HG02852 (cell line): ENCODE measurements around the gene SARDH.
"Not testable (repeated sequence)": the region's sequence is repeated elsewhere in the genome, so short reads cannot be mapped to it uniquely, and the experiment has no call there.

ENCODE experiments used
- ATAC-seq: cut with Tn5 transposase; IDR thresholded peaks from one replicate; pipeline ENCODE4 v1.9.1; 2021; ENCODE audit warnings: mild to moderate bottlenecking, moderate library complexity; ENCODE audit not compliant: unreplicated experiment

SARDH gene

GRCh38 chr9:133635533-133636531 lies 102.3 kb downstream of the SARDH start, which contains the start of gene DBH:
Gene DBH (plus strand): TSS chr9:133636363. CDS start chr9:133636372, 9 bp downstream.
- no peak for ATAC-seq

GRCh38 chr9:133635098-133635497 lies 103.1 kb downstream of the SARDH start:
- ATAC-seq: no peak

DNA sequence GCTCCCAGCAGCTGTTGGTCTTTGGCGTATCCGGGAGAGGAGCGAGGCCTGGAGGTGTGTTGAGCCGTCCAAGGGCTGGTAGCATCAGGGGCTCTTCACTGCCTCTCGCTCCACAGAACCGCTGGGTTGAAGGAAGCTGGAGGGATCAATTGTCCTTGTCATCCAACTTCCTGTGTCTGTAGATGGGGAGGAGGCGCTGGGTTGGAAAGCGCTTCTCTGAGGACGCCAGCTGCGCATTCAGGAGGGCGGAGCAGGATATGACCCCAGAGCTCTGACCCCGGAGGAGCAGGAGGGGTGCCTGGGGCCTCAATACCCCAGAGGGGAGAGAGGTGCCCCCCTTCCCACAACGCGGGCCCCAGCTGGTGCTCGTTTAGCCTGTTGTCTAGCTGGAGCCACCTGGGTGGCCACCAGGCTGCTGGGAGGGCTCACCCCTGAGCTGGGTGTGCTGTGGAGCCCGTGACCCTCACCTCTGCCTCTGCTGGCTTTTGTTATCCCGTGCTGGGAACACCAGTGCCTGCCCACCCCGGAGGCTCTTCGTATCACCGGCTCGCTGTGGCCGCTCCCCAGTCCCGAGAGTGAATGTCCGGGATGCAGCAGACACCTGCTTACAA lies 104.0 kb downstream of the SARDH start:
- no peak for ATAC-seq

DNA sequence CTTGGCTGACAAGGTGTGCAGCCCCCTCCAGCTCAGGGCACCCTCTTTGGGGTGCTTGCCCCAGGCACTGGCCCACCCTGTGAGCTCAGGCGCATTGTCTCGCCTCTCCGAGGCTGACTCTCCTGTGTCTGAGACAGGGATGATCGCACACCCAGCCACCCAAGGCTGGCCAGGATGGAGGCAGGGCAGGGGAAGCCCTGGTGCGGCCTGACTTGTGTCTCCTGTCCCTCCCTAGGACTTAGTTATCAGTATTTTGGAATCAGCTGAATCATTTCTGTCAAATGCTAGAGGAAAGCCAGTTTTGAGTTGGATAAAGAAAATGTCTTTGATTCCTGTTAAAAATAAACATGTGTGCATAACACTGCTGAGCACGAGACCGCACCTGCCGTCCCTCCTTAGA lies 104.5 kb downstream of the SARDH start:
- ATAC-seq: no peak

- ATAC-seq: no peak
Observed at GRCh38 chr9:133632806-133633680, 105.1 kb downstream of the SARDH start.

GRCh38 chr9:133631111-133631510 lies 107.0 kb downstream of the SARDH start:
- ATAC-seq: no peak

DNA sequence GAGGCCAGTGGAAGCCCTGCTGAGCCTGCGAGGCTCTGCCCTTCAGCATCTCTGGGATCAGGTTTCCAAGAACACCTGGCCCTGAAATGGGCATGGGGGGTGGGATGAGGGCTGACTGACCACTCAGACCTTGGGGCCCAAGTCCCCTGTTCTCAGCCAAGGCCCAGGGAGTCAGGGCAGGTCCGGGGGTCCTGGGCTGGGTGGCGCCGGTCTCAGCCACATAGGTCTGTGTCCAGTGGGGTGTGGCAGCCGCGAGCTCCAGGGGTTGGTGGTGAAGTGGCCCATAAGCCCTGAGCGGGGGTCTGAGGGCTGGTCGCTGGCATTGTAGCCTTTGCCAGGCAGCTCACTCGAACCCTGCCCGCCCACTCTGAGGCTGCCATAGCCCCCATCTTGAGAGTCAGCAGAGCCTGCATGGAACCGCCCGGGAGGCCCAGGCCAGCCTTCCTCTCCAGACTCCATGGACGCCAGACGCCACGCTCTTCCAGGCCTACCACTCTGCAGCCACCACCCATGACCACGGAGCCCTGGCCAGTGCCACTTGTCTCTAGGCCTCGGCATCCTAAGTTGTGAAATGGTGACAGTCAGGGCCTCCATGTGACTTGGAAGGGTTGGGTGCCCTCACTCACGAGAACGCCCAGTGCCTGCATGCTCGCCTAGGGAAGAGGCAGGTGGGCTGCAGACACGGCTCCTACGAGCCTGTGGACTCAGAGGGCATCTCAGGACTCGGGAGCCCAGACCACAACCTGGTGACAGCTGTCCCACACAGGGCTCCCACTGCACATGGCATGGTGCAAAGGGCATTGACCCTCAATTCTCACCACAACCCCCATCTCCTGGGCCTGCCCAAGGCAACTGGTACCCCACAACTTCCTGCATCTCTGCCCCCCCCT lies 108.7 kb downstream of the SARDH start:
- ATAC-seq: no peak

- ATAC-seq: no peak
Observed at GRCh38 chr9:133628766-133629165, 109.4 kb downstream of the SARDH start.

DNA sequence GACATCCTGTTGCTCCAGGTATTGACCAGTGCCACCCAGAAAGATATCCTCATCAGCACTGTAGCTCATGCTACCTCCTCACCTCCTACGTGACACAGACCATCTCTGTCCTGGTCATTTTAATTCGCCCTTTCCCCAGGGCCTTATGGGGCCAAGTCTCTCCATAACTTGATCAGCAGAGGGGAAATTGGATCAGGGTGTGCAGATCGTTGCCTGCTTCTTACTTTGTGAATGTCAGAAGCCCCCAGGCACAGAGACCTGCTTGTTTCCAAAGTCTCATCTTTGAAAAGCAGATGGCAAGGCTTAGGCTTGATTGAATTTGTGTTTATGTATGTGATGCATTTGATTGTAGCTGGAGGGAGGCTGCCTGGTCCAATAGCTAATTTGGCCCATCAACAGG lies 110.8 kb downstream of the SARDH start:
- no peak for ATAC-seq

DNA sequence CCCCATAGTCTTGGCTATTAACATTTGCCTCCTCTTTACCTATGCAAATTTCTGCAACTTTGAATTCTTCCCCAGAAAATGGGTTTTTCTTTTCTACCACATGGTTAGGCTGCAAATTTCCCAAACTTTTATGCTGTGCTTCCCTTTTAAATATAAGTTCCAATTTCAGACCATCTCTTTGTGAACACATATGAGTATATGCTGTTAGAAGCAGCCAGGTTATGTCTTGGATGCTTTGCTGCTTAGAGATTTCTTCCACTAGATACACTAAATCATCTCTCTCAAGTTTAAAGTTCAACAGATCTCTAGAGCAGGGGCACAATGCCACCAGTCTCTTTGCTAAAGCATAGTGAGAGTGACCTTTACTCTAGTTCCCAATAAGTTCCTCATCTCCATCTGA lies 112.1 kb downstream of the SARDH start:
- not testable (repeated sequence) for ATAC-seq

GRCh38 chr9:133622555-133622954 lies 115.6 kb downstream of the SARDH start:
- ATAC-seq: no peak

- no peak for ATAC-seq
Observed at GRCh38 chr9:133621725-133622267, 116.4 kb downstream of the SARDH start.

GRCh38 chr9:133619791-133620190 lies 118.4 kb downstream of the SARDH start:
- ATAC-seq: no peak

DNA sequence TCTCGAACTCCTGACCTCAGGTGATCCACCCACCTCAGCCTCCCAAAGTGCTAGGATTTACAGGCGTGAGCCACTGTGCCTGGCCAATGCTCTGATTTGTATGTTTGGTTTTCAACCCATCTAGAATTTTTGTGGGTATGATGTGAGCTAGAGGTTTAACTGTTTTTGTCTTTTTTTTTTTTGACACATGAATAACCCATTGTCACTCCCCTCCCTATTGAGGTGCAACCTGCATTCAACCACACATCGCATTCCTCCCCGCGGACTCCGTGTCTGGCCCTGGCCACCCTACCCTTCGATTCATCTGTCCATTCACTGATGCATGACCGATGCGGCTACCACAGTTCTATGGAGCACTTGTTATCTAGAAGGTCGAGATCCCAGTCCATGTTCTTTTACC lies 119.4 kb downstream of the SARDH start:
- ATAC-seq: no peak

DNA sequence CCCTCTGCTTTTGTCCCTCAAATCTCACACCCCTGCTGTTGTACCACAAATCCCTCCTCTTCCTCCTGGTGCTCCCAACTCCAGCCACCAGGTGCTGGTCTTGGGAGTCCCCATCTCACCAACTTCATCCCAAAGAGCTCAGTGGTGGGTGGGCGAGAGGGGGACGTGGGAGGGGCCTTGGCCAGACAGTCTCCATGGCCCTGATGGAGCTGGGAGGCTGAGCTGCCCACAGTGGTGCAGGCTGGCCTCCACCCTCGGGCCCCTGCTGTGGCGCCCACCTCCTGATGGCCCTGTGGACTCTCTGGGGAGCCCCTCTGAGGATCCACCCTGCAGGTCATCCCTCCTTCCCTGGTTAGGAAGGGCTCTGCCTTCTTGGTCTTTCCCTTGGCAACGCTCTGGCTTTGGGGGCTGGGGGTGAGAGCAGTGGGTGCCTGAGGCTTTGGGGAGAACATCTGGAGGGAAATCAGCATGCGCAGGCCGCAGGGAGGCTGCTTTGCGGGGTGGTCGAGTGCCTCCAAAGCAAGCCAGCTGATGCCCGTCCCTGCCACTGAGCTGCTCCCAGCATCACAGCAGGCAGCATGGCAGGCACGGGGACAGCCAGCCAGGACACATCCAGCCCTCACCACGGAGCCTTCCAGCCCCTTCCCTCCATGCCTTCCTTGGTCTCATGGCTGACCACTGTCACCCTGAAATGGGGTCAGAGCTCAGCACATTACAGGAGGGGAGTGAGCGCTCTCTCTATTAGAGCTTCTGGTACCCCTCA lies 121.3 kb downstream of the SARDH start:
- ATAC-seq: no peak

GRCh38 chr9:133615606-133616188 lies 122.5 kb downstream of the SARDH start:
- ATAC-seq: no peak

DNA sequence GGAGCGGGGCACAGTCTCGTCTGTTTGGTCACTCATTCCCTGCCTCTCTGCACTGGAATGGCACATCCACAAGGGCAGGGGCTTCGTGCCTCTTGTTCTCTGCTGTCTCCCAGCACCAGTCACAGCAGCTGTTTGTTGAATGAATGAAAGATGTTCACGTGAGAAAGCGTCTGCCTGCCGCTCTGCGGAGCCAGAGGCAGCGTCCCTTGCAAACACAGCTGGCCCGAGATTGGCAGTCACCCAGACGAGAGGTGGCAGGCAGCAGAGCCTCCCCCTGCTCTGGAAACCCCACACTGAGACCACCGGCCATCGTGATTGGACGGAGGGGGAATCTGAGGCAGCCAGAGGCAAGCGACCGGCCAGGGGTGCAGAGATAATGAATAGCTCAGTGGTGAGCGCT lies 123.0 kb downstream of the SARDH start:
- no peak for ATAC-seq

GRCh38 chr9:133614678-133615077 lies 123.5 kb downstream of the SARDH start:
- ATAC-seq: no peak

- no peak for ATAC-seq
Observed at GRCh38 chr9:133614056-133614455, 124.1 kb downstream of the SARDH start.
